ENCODE data around the gene TEP1.
A peak's percentile ranks its signal among the peaks of the same experiment; 100 is the strongest.

Gene TEP1

GRCh38 chr14:20440465-20440864, 27.2 kb upstream of the TEP1 start:
- H3K4me3 ChIP-seq (ENCODE audit: low read length): no peak overlapping the region

GRCh38 chr14:20438664-20439063, 25.4 kb upstream of the TEP1 start:
- no peak overlapping the region for H3K4me3 ChIP-seq (ENCODE audit: low read length)
- no peak for TF ChIP-seq CTCF (IDR thresholded peaks at IDR 0.05; ENCODE audit: insufficient read depth, low read depth, low read length, missing control alignments)
- DNase-seq (ENCODE audit: low read depth): no peak

More at GRCh38 chr14:20440465-20440864, 27.2 kb upstream of the TEP1 start:
- TF ChIP-seq CTCF (IDR thresholded peaks at IDR 0.05; ENCODE audit: insufficient read depth, low read depth, low read length, missing control alignments): no peak
- no peak for DNase-seq (ENCODE audit: low read depth)

GRCh38 chr14:20436363-20436755, 23.1 kb upstream of the TEP1 start:
- peak; percentile 60 for DNase-seq (ENCODE audit: low read depth)
- no peak overlapping the region for H3K4me3 ChIP-seq (ENCODE audit: low read length)
- no peak for TF ChIP-seq CTCF (IDR thresholded peaks at IDR 0.05; ENCODE audit: insufficient read depth, low read depth, low read length, missing control alignments)

GRCh38 chr14:20435582-20436362, 22.5 kb upstream of the TEP1 start, which contains the start of gene KLHL33:
KLHL33 (minus strand) TSS chr14:20436166; CDS start chr14:20435811, 355 bp downstream.
- no peak for TF ChIP-seq CTCF (IDR thresholded peaks at IDR 0.05; ENCODE audit: insufficient read depth, low read depth, low read length, missing control alignments)
- no peak for DNase-seq (ENCODE audit: low read depth)
- H3K4me3 ChIP-seq (ENCODE audit: low read length): no peak within 1 kb of the TSS

- no peak for DNase-seq (ENCODE audit: low read depth)
- no peak overlapping the region for H3K4me3 ChIP-seq (ENCODE audit: low read length)
- TF ChIP-seq CTCF (IDR thresholded peaks at IDR 0.05; ENCODE audit: insufficient read depth, low read depth, low read length, missing control alignments): no peak
These were observed 21.6 kb upstream of the TEP1 start for GRCh38 chr14:20434701-20435581.

- TF ChIP-seq CTCF (IDR thresholded peaks at IDR 0.05; ENCODE audit: insufficient read depth, low read depth, low read length, missing control alignments): no peak
- DNase-seq (ENCODE audit: low read depth): no peak
- H3K4me3 ChIP-seq (ENCODE audit: low read length): no peak overlapping the region
These were observed 16.7 kb upstream of the TEP1 start for GRCh38 chr14:20429801-20430669.
